ENCODE results near the gene SFRP4. TPM values are rescaled to one million over a fixed set of nuclear protein-coding genes. Genes with fewer than 3 reads are reported as not detected.

The SFRP4 gene
- total RNA-seq, 1 donor: 205 TPM

DNA sequence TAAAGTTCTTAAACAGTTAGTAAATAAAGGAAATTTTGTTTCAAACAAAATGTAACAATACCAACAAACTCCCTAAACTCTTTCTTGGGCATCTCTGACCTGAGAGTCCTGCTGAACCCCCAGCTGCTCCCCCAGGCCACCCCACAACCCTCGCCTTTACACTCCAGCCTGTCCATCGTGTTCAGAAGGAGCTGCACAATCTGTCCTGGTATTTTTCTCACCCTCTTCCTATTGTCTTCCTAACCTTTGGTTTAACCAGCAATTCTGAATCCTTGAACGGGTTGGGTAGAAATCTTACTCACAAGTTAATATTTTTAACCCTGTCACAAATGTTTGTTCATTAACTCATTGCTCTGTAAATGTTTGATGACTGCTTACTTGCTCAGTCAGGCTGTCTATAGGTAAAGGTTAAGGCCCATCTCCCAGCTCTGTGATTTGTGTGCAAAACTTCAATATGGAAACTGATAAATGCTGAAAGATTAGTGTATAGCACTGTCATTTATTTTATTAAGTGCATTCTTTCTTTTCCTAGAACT lies 16.8 kb downstream of the SFRP4 start:
- Histone ChIP-seq H3K79me2 (ENCODE audit: insufficient read depth, low read length) (no peaks in the 10 kb centered on the region), H3K27ac (ENCODE audit: low read depth, low read length) (no peak overlapping the region), H3K4me1 (ENCODE audit: insufficient read depth, low read length) (peaks cover 16% of the 10 kb centered on the region), H3K27me3 (ENCODE audit: insufficient read depth, low read length) (peaks cover 9% of the 10 kb centered on the region), H3K4me2 (ENCODE audit: insufficient read depth, low read length) (no peak overlapping the region), H3K4me3 (ENCODE audit: insufficient read depth, low read length) (no peak overlapping the region), H3K36me3 (ENCODE audit: insufficient read depth, low read length) (no peaks in the 10 kb centered on the region), H4K20me1 (ENCODE audit: insufficient read depth, low read length) (no peaks in the 10 kb centered on the region), H2AFZ (ENCODE audit: low read length) (no peak overlapping the region), H3K9me3 (ENCODE audit: low read depth, low read length) (no peaks in the 10 kb centered on the region)
- TF ChIP-seq, protein P1, sequence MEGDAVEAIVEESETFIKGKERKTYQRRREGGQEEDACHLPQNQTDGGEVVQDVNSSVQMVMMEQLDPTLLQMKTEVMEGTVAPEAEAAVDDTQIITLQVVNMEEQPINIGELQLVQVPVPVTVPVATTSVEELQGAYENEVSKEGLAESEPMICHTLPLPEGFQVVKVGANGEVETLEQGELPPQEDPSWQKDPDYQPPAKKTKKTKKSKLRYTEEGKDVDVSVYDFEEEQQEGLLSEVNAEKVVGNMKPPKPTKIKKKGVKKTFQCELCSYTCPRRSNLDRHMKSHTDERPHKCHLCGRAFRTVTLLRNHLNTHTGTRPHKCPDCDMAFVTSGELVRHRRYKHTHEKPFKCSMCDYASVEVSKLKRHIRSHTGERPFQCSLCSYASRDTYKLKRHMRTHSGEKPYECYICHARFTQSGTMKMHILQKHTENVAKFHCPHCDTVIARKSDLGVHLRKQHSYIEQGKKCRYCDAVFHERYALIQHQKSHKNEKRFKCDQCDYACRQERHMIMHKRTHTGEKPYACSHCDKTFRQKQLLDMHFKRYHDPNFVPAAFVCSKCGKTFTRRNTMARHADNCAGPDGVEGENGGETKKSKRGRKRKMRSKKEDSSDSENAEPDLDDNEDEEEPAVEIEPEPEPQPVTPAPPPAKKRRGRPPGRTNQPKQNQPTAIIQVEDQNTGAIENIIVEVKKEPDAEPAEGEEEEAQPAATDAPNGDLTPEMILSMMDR (IDR thresholded peaks at IDR 0.05; ENCODE audit: extremely low read depth, low read depth, low read length): no peak
- no peak for DNase-seq (ENCODE audit: insufficient read length, low spot score, missing footprints)

DNA sequence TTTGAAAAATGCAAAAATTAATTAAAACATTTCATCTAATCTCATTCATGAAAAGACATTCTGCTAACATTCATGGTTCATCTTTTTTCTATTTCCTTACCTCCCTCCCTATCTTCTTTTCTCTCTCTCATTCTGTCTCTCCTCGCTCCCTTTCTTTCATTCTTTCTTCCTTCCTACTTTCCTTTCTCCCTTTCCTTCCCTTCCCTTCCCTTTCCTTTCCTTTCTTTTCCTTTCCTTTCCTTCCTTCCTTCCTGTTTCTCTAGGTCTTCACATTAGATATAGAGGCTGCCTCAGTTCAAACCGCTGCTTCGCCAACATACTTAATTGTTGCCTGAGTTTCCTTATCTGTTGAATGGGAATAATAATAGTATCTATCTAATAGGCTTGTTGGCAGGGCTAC lies 21.9 kb downstream of the SFRP4 start:
- Histone ChIP-seq H3K4me1 (ENCODE audit: insufficient read depth, low read length) (no peaks in the 10 kb centered on the region), H3K4me3 (ENCODE audit: insufficient read depth, low read length) (no peak overlapping the region), H3K4me2 (ENCODE audit: insufficient read depth, low read length) (no peak overlapping the region), H4K20me1 (ENCODE audit: insufficient read depth, low read length) (no peaks in the 10 kb centered on the region), H3K79me2 (ENCODE audit: insufficient read depth, low read length) (no peaks in the 10 kb centered on the region), H3K27me3 (ENCODE audit: insufficient read depth, low read length) (peaks cover 9% of the 10 kb centered on the region), H3K27ac (ENCODE audit: low read depth, low read length) (no peak overlapping the region), H3K9me3 (ENCODE audit: low read depth, low read length) (no peaks in the 10 kb centered on the region), H3K36me3 (ENCODE audit: insufficient read depth, low read length) (no peaks in the 10 kb centered on the region), H2AFZ (ENCODE audit: low read length) (no peak overlapping the region)
- DNase-seq (ENCODE audit: insufficient read length, low spot score, missing footprints): no peak
- TF ChIP-seq, protein P1 (IDR thresholded peaks at IDR 0.05; ENCODE audit: extremely low read depth, low read depth, low read length): no peak

DNA sequence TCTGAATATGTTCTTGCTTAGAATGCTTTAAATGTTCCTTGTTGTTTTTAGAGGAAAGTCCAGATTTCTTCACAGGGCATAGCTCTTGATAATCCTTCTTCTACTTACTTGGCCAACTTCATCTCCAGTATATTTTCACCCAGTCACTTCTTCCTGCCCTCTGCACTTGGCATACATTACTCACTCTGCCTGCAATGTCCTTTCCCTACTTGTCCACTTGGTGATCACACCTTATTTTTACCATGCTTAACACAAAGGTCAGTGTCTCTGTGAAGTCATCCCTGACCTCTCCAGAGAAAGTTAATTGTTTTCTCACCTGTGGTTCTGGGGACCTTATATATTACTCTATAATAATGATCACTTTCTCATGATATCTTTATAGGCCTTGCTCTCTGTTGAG lies 23.3 kb downstream of the SFRP4 start:
- DNase-seq (ENCODE audit: insufficient read length, low spot score, missing footprints): no peak
- no peak overlapping the region for H3K4me2 ChIP-seq (ENCODE audit: insufficient read depth, low read length)
- no peaks in the 10 kb centered on the region for H3K79me2 ChIP-seq (ENCODE audit: insufficient read depth, low read length)
- H3K36me3 ChIP-seq (ENCODE audit: insufficient read depth, low read length): no peaks in the 10 kb centered on the region
- H3K9me3 ChIP-seq (ENCODE audit: low read depth, low read length): no peaks in the 10 kb centered on the region
- peaks cover 9% of the 10 kb centered on the region for H3K27me3 ChIP-seq (ENCODE audit: insufficient read depth, low read length)
- H3K4me1 ChIP-seq (ENCODE audit: insufficient read depth, low read length): no peaks in the 10 kb centered on the region
- H4K20me1 ChIP-seq (ENCODE audit: insufficient read depth, low read length): no peaks in the 10 kb centered on the region
- H3K27ac ChIP-seq (ENCODE audit: low read depth, low read length): no peak overlapping the region
- H3K4me3 ChIP-seq (ENCODE audit: insufficient read depth, low read length): no peak overlapping the region
- no peak overlapping the region for H2AFZ ChIP-seq (ENCODE audit: low read length)
- TF ChIP-seq, protein P1 (IDR thresholded peaks at IDR 0.05; ENCODE audit: extremely low read depth, low read depth, low read length): no peak

DNA sequence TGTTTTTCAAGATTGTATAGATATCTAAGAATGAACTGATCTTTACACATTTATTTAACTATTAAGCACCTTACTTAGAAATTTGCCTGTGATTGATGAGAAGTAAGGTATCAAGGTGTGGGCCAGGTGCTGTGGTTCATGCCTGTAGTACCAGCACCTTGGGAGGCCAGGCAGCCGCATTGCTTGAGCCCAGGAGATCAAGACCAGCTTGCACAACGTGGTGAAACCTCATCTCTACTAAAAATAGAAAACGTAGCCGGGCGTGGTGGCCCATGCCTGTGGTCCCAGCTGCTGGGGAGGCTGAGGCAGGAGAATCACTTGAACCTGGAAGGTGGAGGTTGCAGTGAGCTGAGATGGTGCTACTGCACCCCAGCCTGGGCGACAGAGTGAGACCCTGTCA lies 34.5 kb downstream of the SFRP4 start:
- Histone ChIP-seq H3K4me1 (ENCODE audit: insufficient read depth, low read length) (no peaks in the 10 kb centered on the region), H3K9me3 (ENCODE audit: low read depth, low read length) (no peaks in the 10 kb centered on the region), H2AFZ (ENCODE audit: low read length) (no peak overlapping the region), H4K20me1 (ENCODE audit: insufficient read depth, low read length) (no peaks in the 10 kb centered on the region), H3K79me2 (ENCODE audit: insufficient read depth, low read length) (no peaks in the 10 kb centered on the region), H3K36me3 (ENCODE audit: insufficient read depth, low read length) (no peaks in the 10 kb centered on the region), H3K4me2 (ENCODE audit: insufficient read depth, low read length) (no peak overlapping the region), H3K4me3 (ENCODE audit: insufficient read depth, low read length) (no peak overlapping the region), H3K27ac (ENCODE audit: low read depth, low read length) (no peak overlapping the region), H3K27me3 (ENCODE audit: insufficient read depth, low read length) (no peaks in the 10 kb centered on the region)
- no peak for DNase-seq (ENCODE audit: insufficient read length, low spot score, missing footprints)
- TF ChIP-seq, protein P1 (IDR thresholded peaks at IDR 0.05; ENCODE audit: extremely low read depth, low read depth, low read length): no peak

Other genes with a start within 250 kb of the SFRP4 start
- not detected in 2 replicates for gene GPR141, start 233.1 kb downstream of the SFRP4 start, total RNA-seq
- gene NME8, start 68.2 kb downstream of the SFRP4 start, total RNA-seq: not detected in 2 replicates
- 99.3 and 123 TPM in 2 replicates for gene EPDR1, start 3.8 kb upstream of the SFRP4 start, total RNA-seq

Data from osteoblast (primary cell).